Mesenchymal stem cell (in vitro differentiated cells and primary cell): Measurements from ENCODE around the gene ARHGAP32.

Source experiments
- DNase-seq: peaks from one replicate; pipeline ENCODE4 v3.0.0-alpha.2; 2013
- H2AFZ ChIP-seq: one replicate; pipeline ENCODE4 v1.6.1; 2013; ENCODE audit warnings: low read depth, mild to moderate bottlenecking, control low read depth, inconsistent platforms, low read length, moderate library complexity
- H2AK5ac ChIP-seq: 2 replicates; pipeline ENCODE4 v1.6.1; 2013; ENCODE audit warnings: low read length, moderate library complexity, mild to moderate bottlenecking, inconsistent platforms; ENCODE audit not compliant: severe bottlenecking
- H2BK120ac ChIP-seq: one replicate; pipeline ENCODE4 v1.6.1; 2013; ENCODE audit warnings: low read depth, mild to moderate bottlenecking, inconsistent platforms, low read length, moderate library complexity
- H2BK12ac ChIP-seq, 2 experiments: one replicate each; pipeline ENCODE4 v1.6.1; 2013; ENCODE audit warnings: inconsistent platforms in 2 of 2, low read length in 2 of 2, mild to moderate bottlenecking in 2 of 2, moderate library complexity in 2 of 2, control low read depth in 1 of 2
- H2BK15ac ChIP-seq: one replicate; pipeline ENCODE4 v1.6.1; 2013; ENCODE audit warnings: mild to moderate bottlenecking, low read depth, inconsistent platforms; ENCODE audit not compliant: poor library complexity, severe bottlenecking
- H2BK5ac ChIP-seq: 2 replicates; pipeline ENCODE4 v1.6.1; 2013; ENCODE audit warnings: low read depth, mild to moderate bottlenecking, low read length, control low read depth, inconsistent platforms; ENCODE audit not compliant: poor library complexity, severe bottlenecking
- H3K14ac ChIP-seq, 2 experiments: one replicate each; pipeline ENCODE4 v1.6.1; 2013; ENCODE audit warnings: inconsistent platforms in 2 of 2, low read length in 2 of 2, control low read depth in 1 of 2, mild to moderate bottlenecking in 1 of 2, moderate library complexity in 1 of 2
- H3K18ac ChIP-seq, 2 experiments: one replicate each; pipeline ENCODE4 v1.6.1; 2013; ENCODE audit warnings: inconsistent platforms in 2 of 2, low read length in 2 of 2, control low read depth in 1 of 2, low read depth in 1 of 2, mild to moderate bottlenecking in 1 of 2
- H3K23ac ChIP-seq, 2 experiments: one replicate each; pipeline ENCODE4 v1.6.1; 2013; ENCODE audit warnings: inconsistent platforms in 2 of 2, low read length in 2 of 2, mild to moderate bottlenecking in 2 of 2, moderate library complexity in 2 of 2, control low read depth in 1 of 2
- H3K27ac ChIP-seq: 2 replicates; pipeline ENCODE4 v1.5.1; 2013; ENCODE audit warnings: mild to moderate bottlenecking, moderate library complexity, low read length, control low read depth, inconsistent platforms; ENCODE audit not compliant: poor library complexity, severe bottlenecking
- H3K27me3 ChIP-seq, 2 experiments: 2 replicates each; pipeline versions ENCODE4 v1.6.1 to v1.7.0; 2013; ENCODE audit warnings: low read length in 2 of 2, mild to moderate bottlenecking in 2 of 2, moderate library complexity in 2 of 2, control low read depth in 1 of 2, inconsistent platforms in 1 of 2; ENCODE audit not compliant: control insufficient read depth in 1 of 2, insufficient read depth in 1 of 2
- H3K36me3 ChIP-seq, 2 experiments: 2 replicates each; pipeline versions ENCODE4 v1.6.1 to v1.7.0; 2013; ENCODE audit warnings: low read length in 2 of 2, control low read depth in 1 of 2, inconsistent platforms in 1 of 2, low read depth in 1 of 2, mild to moderate bottlenecking in 1 of 2; ENCODE audit not compliant: insufficient read depth in 2 of 2, control insufficient read depth in 1 of 2
- H3K4ac ChIP-seq, 2 experiments: one replicate each; pipeline ENCODE4 v1.6.1; 2013; ENCODE audit warnings: inconsistent platforms in 2 of 2, low read length in 2 of 2, mild to moderate bottlenecking in 2 of 2, moderate library complexity in 2 of 2, control low read depth in 1 of 2, low read depth in 1 of 2
- H3K4me1 ChIP-seq: 2 replicates; pipeline ENCODE4 v1.6.1; 2013; ENCODE audit warnings: low read depth, low read length, control low read depth; ENCODE audit not compliant: control insufficient read depth, insufficient read depth
- H3K4me2 ChIP-seq: 2 replicates; pipeline ENCODE4 v1.6.1; 2013; ENCODE audit warnings: low read length, mild to moderate bottlenecking, inconsistent platforms; ENCODE audit not compliant: poor library complexity, severe bottlenecking
- H3K4me3 ChIP-seq, 2 experiments: 2 replicates each; pipeline versions ENCODE4 v1.5.1 to v1.7.0; 2013; ENCODE audit warnings: low read length in 2 of 2, mild to moderate bottlenecking in 2 of 2, control low read depth in 1 of 2, low read depth in 1 of 2; ENCODE audit not compliant: insufficient read depth in 1 of 2
- H3K79me1 ChIP-seq: replicated peaks from 2 replicates; pipeline ENCODE4 v1.6.1; 2013; ENCODE audit warnings: mild to moderate bottlenecking, control low read depth, low read length, inconsistent platforms; ENCODE audit not compliant: poor library complexity, severe bottlenecking
- H3K9ac ChIP-seq: 2 replicates; pipeline ENCODE4 v1.7.0; 2013; ENCODE audit warnings: mild to moderate bottlenecking, low read length, moderate library complexity
- H3K9me3 ChIP-seq: 2 replicates; pipeline ENCODE4 v1.7.0; 2013; ENCODE audit warnings: mild to moderate bottlenecking, low read length; ENCODE audit not compliant: control insufficient read depth
- H4K8ac ChIP-seq: one replicate; pipeline ENCODE4 v1.6.1; 2013; ENCODE audit warnings: inconsistent platforms, mild to moderate bottlenecking, low read length, moderate library complexity
- H4K91ac ChIP-seq: one replicate; pipeline ENCODE4 v1.6.1; 2013; ENCODE audit warnings: mild to moderate bottlenecking, low read length, inconsistent platforms
- WGBS: methylation state at CpG from one replicate; pipeline ENCODE4 v1.1.7; 2013; ENCODE audit warnings: mixed read lengths; 5-methylcytosine and 5-hydroxymethylcytosine counted together

The ARHGAP32 gene

GRCh38 chr11:128942272-128942612 lies 249.9 kb downstream of the ARHGAP32 start:
- Histone ChIP-seq H2BK120ac (no peak overlapping the region), H3K9me3 (no peaks in the 10 kb centered on the region), H3K14ac (no peak overlapping the region), H3K4me1 (peaks cover 6% of the 10 kb centered on the region), H3K4me3 (no peak overlapping the region), H3K79me1 (no peaks in the 10 kb centered on the region), H2BK15ac (no peak overlapping the region), H2AK5ac (no peak overlapping the region), H3K4ac (no peak overlapping the region), H3K23ac (no peak overlapping the region), H2BK12ac (no peak overlapping the region), H3K18ac (no peak overlapping the region), H2BK5ac (no peak overlapping the region), H3K9ac (no peak overlapping the region), H2AFZ (no peak overlapping the region), H3K36me3 (no peaks in the 10 kb centered on the region), H4K8ac (no peak overlapping the region), H3K27ac (no peak overlapping the region), H3K4me2 (no peak overlapping the region), H4K91ac (peak overlapping the region; percentile 40), H3K27me3 (peaks cover 45 to 68% of the 10 kb centered on the region in 2 experiments)
- DNase-seq, result no peak
- 94% methylated on average over 13 of the region's 13 CpGs for WGBS

GRCh38 chr11:128941573-128942271 lies 250.4 kb downstream of the ARHGAP32 start:
- no peak overlapping the region for H2BK5ac ChIP-seq

GRCh38 chr11:128941110-128941509 lies 251.0 kb downstream of the ARHGAP32 start:
- Histone ChIP-seq H2BK120ac (no peak overlapping the region), H3K4me1 (peaks cover 6% of the 10 kb centered on the region), H3K79me1 (no peaks in the 10 kb centered on the region), H3K4ac (no peak overlapping the region), H3K18ac (no peak overlapping the region), H3K9me3 (no peaks in the 10 kb centered on the region), H2AFZ (no peak overlapping the region), H4K91ac (no peak overlapping the region), H3K4me2 (no peak overlapping the region), H4K8ac (no peak overlapping the region), H3K27ac (no peak overlapping the region), H2AK5ac (no peak overlapping the region), H3K27me3 (peaks cover 45 to 70% of the 10 kb centered on the region in 2 experiments), H2BK15ac (no peak overlapping the region), H3K4me3 (no peak overlapping the region), H3K9ac (no peak overlapping the region), H3K14ac (no peak overlapping the region), H3K36me3 (no peaks in the 10 kb centered on the region), H2BK12ac (no peak overlapping the region), H2BK5ac (peak overlapping the region; percentile 14), H3K23ac (no peak overlapping the region)
- WGBS, result 87% methylated on average over 8 of the region's 8 CpGs
- DNase-seq, result no peak

More at GRCh38 chr11:128941573-128942271, 250.4 kb downstream of the ARHGAP32 start:
- no peaks in the 10 kb centered on the region for H3K36me3 ChIP-seq
- peak overlapping the region; percentile 40 for H4K91ac ChIP-seq
- peaks cover 6% of the 10 kb centered on the region for H3K4me1 ChIP-seq
- no peak overlapping the region for H3K4ac ChIP-seq
- no peaks in the 10 kb centered on the region for H3K9me3 ChIP-seq
- H3K27me3 ChIP-seq, result peaks cover 45 to 70% of the 10 kb centered on the region in 2 experiments
- H2BK15ac ChIP-seq, result no peak overlapping the region
- no peak overlapping the region for H3K4me3 ChIP-seq
- no peak for DNase-seq
- WGBS, result 88% methylated on average over 11 of the region's 14 CpGs
- no peak overlapping the region for H3K18ac ChIP-seq
- H3K27ac ChIP-seq, result no peak overlapping the region
- H3K9ac ChIP-seq, result no peak overlapping the region
- H3K14ac ChIP-seq, result no peak overlapping the region
- H2AK5ac ChIP-seq, result no peak overlapping the region
- no peak overlapping the region for H2BK120ac ChIP-seq
- H2AFZ ChIP-seq, result no peak overlapping the region
- H3K4me2 ChIP-seq, result no peak overlapping the region
- H4K8ac ChIP-seq, result no peak overlapping the region
- H3K23ac ChIP-seq, result no peak overlapping the region
- no peak overlapping the region for H2BK12ac ChIP-seq
- no peaks in the 10 kb centered on the region for H3K79me1 ChIP-seq

- no peak overlapping the region for H3K4me3 ChIP-seq
- no peak overlapping the region for H3K4ac ChIP-seq
- no peaks in the 10 kb centered on the region for H3K9me3 ChIP-seq
- 96% methylated on average over 11 of the region's 15 CpGs for WGBS
- H2AFZ ChIP-seq, result no peak overlapping the region
- H3K23ac ChIP-seq, result no peak overlapping the region
- H3K27me3 ChIP-seq, result peaks cover 45 to 70% of the 10 kb centered on the region in 2 experiments
- H2BK120ac ChIP-seq, result no peak overlapping the region
- H4K91ac ChIP-seq, result peak overlapping the region; percentile 56
- H3K18ac ChIP-seq, result no peak overlapping the region
- no peak overlapping the region for H3K27ac ChIP-seq
- no peak overlapping the region for H2AK5ac ChIP-seq
- no peak overlapping the region for H4K8ac ChIP-seq
- H2BK15ac ChIP-seq, result peak overlapping the region; percentile 15
- H3K4me1 ChIP-seq, result peaks cover 6% of the 10 kb centered on the region
- H3K4me2 ChIP-seq, result no peak overlapping the region
- H3K79me1 ChIP-seq, result no peaks in the 10 kb centered on the region
- H2BK5ac ChIP-seq, result peak overlapping the region; percentile 14
- no peak overlapping the region for H3K14ac ChIP-seq
- no peak overlapping the region for H2BK12ac ChIP-seq
- H3K9ac ChIP-seq, result no peak overlapping the region
- no peaks in the 10 kb centered on the region for H3K36me3 ChIP-seq
- no peak for DNase-seq
Measured at GRCh38 chr11:128940603-128941002, 251.5 kb downstream of the ARHGAP32 start.
